IPS-NIHi7 (cell line): ENCODE data around the gene ZCCHC18.

Source experiments
- DNase-seq: peaks from one replicate; pipeline ENCODE4 v3.0.0; 2012; ENCODE audit warnings: mixed read lengths; ENCODE audit errors: extremely low spot score

ZCCHC18 gene

DNA sequence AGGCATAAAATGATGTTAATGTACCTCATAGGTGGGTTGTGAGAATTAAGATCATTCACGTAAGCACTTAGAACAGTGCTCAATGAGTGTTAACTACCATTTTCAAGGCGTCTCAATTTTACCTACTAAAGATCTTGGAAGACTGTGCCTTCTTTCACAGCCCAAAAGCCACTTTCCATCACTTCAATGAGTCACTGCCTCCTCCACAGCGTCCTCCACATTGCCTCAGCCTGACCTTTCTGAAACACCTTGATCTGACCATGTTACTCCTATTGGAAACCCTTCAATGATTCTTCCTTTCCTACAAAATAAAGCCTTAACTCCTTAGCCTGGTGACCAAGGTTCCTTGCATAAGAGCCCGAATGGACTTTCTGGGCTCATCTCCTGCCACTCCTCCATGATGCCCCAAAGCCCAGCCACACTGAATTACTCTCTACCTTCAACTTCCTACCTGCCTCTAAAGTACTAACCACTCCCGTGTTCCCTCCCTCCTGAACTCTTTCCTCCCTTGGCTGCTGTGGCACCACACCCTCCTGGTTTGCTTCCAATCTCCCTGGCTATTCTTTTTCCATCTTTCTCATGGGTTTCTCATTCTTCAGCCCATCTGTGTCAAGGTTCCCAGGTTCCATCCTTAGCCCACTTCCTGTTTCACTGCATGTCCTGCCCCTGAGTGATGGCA, 22.4 kb downstream of the ZCCHC18 start:
- DNase-seq: no peak

DNA sequence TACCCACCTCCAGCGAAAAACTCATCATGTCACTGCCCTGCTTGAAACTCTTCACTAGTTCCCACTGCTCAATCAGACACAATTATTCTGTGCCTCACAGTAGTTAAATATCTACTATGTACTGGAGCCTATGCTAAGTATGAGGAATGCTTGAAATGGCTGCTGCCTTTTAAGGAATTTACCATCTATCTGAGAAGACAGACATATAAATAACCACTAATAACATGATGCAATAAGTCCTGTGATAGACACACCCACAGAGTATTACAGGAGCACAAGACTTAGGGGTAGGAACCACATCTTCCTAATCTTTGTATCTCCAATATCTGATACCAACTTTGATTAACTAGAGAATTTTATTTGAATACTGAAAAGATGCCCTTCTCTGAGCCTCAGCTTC, 23.4 kb downstream of the ZCCHC18 start:
- DNase-seq: no peak

DNA sequence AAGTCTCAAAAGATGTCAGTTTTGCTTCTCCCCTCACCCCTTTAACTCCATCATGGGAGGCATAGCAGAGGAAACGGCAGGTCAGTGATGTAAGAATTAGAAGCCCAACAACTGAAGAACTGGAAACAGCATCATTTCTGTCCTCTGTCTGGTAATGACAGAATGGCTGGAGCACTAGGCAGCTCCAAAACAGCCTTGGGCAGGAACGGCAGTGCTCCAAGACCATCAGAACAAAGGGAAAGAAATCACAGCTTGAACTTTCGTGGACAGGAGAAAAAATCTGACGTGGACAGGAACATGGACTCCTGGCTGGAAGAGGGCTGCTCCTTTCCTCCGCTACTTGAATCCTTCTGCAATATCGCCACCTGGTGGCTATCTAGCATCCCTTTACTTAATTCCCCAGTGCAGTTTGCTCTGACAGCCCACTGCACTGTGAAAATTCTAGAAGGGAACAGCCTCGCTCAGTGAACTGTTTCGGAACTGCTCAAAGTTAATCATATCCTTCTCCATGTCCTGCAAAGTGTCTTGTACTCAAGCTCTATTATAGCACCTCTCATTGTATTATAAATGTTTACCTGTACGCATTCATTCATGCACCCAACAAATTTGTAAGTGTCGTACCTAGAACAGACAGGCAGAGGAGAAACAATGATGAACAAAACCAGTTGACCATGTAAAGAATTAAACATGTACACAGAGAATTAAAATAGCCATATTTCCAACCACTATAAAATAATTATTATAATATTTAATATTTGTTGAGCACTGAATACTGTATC, 24.1 kb downstream of the ZCCHC18 start:
- DNase-seq: peak; percentile 90

- DNase-seq: no peak
These were observed 25.2 kb downstream of the ZCCHC18 start for GRCh38 chrX:104137496-104137895.

DNA sequence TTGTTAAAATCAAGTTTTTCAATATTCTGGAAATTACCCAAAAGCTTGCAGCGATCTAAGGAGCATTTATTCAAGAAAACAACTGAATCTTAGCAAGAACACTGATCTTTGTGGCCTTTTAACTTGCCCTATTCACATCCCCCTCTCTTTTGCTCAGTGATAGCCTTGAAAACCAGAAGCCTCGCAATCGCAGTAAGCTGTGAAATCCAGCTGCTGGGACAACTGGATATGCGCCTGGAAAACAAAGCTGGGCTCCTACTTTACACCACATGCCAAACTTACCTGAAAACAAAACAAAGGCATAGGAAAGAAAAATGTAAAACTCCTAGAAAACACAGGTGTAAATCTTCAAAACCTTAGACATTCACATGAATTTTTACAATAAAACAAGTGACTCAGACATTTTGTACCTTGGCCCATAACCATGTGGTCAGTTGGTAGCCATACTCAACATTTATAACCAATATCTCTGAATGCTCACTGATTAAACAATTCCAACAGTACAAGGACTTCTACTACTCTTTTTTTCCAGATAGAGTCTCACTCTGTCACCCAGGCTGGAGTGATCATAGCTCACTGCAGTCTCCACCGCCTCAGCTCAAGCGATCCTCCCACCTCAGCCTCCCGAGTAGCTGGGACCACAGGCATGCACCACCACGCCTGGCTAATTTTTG, 28.9 kb downstream of the ZCCHC18 start:
- no peak for DNase-seq

- no peak for DNase-seq
These were observed 38.7 kb downstream of the ZCCHC18 start for GRCh38 chrX:104151037-104151436.

- peak; percentile 80 for DNase-seq
These were observed 44.6 kb downstream of the ZCCHC18 start, which contains the start of gene SLC25A53 for GRCh38 chrX:104156630-104157529. TSS of gene SLC25A53 (minus strand) at chrX:104157009. CDS start at chrX:104105257, 51,752 bp downstream.
